SKM-1 treated with dmso at 0.1 percent for 144 hours (cell line): ENCODE measurements around the gene AKAP6.

Source experiments
- DNase-seq: peaks from one replicate; lab custom pipeline; 2025; ENCODE audit not compliant: unreplicated experiment; lab: John Stamatoyannopoulos, UW

AKAP6 gene

DNA sequence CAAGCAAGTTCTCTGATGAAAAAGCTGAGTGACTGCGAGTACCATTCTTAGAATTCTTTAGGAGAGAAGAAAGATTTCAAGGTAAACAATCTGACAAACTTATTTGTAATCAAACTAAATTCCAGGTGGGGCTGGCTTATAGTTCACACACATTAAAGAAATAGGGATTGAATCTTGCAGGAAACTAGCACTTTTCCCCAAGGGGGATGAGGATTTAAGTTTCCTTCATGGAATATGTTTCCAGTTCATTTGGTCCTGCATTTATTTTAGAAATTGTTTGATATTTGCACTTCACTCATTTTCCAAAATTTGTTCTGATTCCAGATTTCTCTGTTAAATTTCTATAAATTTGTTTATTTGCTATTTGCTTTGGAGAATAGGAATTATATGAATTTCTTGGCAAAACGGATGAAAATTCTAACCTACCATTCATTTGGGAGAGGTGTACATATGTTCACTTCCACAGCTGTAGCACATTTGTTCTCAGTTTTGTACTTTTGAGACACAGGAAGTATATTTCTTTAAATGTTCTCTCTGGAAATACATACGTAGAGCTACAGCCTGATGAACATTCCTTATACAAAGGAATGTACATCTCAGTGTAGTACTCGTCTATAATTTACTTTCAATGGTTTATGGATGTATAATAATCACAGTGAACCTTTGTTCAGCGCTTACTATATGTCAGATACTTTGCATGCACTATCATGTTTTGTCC, 145.5 kb downstream of the AKAP6 start:
- DNase-seq = no peak

GRCh38 chr14:32476532-32476931, 147.4 kb downstream of the AKAP6 start:
- no peak for DNase-seq

GRCh38 chr14:32477396-32477795, 148.3 kb downstream of the AKAP6 start:
- DNase-seq = no peak

DNA sequence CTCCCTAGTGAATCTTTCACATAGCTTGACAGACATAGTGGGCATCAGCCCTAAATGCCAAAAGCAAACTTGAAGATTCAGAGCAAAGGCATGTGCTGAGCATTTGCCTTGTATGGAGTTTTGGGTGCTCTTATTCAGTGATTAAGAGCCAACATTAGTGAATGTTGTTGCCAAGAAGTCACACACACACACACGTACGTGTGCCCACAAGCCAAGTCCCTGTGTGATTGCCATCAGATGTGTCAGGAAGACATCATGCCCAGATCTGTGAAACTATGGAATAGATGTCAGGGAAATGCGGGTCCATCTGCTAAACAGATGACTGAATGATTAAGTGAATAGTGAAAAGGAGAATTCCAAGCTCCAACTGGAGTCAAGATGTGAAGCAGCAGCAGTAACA, 149.0 kb downstream of the AKAP6 start:
- no peak for DNase-seq

DNA sequence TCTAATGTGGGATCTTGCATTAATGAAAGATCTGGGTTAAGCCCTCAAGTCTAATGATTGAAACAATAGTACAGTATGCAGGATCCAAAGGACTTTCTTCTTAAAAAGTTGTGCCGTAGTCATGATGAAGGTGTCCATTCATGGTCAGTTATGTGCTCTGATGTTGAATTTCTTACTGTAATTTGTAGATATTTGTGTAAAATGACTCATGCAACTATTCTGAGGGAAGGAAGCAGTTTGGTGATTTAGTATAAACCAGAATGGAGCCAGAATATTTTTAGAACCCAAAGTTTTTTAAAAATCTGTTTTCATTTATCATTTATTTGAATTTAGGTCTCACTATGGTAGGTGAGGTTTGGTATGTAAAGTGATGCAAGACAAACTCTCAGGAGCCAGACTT, 151.2 kb downstream of the AKAP6 start:
- DNase-seq = no peak

GRCh38 chr14:32481707-32482106, 152.6 kb downstream of the AKAP6 start:
- no peak for DNase-seq

DNA sequence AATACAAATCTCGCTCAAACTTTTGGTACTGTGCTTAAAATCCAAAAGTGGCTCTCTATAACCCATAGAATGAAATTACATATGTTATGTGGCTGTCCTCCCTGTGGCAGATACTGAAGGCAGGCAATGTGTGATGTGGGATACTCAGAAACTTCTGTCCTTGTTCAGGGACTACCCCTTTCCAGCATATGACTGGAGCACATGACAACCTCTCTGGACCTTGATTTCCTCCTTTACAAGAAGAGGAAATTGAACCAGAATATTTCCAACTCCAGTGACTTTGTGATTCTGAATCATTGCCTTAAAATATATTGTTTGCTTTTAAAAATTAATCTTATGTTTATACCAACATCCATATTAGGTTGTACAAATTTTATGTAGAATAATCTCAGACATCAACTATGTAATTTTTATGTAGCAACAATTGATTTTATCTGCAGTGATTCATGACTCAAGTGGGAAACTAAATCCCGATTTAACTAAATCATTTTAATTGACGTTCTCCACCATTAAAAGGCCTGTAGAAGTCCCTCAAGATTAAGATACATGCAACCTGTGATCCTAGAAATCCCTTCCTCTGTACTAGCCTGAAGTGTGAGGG, 162.4 kb downstream of the AKAP6 start:
- DNase-seq = no peak

DNA sequence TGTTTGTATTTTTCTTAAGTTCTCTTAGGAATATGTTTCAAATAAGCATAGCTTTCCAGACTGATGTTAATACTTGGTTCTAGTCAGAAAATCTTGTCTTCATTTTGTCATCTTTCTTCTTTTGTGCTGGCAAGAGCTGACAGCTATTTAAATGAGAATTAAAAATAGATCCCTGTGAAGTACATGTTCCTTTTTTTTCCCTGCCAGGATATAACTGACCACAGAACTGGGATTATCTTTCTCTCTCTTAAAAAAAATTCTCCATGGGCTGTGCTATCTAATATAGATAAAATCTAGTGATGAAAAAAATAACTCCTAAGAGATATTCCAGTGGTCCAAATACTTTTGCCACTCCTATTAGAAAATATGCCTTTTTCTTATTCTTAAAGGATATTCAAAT, 163.4 kb downstream of the AKAP6 start:
- DNase-seq = no peak

DNA sequence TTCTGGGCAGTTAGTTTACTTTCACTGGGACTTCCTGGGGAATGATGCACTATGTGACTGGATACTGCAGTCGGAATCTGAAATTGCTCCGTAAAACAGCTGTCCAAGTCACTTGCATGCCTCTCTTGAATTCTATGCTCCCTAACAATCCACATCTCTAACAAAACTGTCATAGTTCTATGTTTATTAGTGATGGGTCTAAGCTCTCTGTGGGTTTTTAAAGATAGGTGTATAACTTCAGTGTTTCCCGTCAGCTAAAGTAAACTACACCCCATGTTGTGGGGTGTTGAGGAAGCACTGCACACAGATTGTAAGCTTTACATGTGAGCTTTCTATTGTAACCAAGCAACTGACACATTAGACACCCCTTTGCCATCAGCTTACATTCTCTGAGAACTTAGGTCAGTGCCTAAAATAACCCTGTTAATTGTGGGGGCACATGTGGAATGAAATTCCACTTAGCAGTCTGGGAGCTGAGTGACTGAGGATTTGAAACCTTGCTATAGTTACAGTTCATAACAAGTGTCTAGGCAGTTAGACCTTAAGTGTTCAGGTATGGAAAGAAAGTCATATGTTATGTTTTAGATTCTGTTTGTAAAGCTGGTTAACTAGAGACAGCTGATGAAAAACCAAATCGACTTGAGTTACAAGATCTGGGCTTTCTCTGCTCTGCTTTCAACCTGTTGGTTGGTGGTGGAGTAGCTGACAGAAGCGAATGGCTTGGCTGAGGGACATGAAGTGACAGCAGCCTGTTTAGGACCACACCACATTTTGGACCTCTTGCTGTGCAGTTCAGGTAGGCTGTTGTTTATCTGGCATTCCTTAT, 165.7 kb downstream of the AKAP6 start:
- no peak for DNase-seq

DNA sequence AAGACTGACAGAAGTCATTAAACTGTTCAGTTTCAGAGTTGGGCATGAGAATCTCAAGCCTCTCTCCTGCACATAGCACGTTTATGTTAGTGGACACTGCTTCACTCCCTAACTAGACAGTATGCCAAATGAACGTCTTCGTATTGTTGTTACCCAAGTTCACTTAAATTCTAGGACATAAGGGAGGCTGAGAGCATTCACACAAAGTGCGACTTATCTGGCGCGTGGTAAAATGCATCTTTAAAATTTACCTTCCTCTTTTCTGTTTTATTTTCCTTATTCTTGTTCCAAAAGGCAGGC, 166.3 kb downstream of the AKAP6 start:
- DNase-seq = no peak

- no peak for DNase-seq
Measured at GRCh38 chr14:32497248-32497647, 168.2 kb downstream of the AKAP6 start.

DNA sequence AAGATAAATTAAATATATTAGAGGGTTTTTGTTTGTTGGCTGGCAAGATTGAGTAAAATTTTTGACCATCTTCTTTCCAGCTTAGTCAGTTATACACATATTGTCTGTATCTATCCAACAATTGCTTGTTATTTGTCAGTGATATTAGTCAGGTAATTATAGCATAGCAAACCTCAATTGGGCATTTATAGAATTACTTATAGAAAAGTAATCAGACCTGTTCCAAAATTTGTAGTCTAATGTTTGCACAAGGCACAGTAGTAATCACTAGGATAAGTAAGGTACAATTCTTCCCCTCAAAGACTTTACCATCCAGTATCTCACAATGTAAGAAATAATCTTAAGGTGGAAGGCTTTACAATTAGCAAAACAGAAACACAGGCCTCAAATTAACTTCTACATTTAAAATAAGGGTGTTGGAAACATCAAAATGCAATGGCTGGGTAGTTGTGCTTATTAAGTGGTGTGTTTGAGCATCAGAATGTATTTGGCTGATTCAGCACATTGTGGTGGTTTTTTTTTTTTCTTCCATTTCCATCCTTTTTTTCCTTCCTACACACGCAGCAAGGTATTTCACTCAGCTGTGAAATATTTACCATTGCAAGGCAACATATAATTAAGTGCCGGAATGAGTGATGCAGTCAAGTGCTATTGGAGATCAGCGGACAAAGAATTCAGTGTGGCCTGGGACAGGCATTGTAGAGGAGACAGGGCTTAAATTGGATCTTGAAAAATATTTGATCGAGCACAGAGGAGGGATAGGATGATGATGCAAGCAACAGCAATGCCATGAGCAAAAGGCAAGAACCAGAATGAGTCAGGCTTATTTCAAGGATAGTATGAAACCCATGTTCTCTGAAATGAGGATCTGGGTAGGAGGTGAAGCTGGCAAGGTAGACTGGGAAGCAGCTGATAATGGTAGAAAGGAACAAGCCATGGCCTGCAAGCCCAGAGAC, 178.2 kb downstream of the AKAP6 start:
- DNase-seq = no peak

DNA sequence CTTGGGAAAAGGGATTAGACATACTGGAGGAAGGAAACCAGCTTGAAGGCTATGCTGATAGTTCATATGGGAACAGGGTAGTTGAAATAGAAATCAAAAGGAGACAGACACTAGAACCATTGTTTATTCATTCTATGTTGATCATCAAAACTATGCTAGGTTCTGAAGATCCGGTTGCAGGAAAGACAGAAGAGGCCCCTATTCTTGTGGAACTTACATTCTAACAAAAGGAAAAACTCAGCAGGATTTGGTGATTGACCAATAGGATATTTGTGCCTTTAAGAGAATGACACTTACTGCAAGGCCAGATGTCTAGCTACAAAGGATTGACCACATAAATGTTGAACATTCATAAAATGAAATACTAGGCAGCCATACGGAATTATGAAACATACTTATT, 179.2 kb downstream of the AKAP6 start:
- no peak for DNase-seq

DNA sequence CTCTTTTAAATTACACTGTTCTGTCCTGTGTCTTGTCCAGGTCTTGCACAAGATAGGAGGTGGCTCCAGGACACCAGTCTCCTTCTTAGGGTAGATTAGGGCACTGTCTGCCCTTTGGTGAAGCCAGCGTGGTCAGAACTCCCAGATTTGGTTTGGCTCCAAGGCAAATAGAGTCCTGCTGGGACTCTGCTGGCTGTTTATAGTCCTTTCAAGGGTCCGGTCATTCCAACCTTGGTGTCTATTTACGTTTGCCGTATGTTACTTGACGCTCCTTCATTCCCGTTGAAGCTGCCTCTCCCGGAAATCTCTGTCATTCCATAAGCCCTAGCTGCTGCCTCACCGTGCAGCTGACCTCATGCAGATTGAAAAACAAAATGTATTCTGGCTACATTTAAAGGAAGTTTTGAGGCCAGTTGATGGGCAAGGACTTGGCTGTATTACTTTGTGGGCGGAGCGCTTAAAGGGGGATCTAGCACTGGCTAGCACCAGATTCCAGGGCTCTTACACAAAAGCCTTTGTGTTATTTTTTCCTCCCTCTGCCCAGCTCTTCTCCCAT, 180.6 kb downstream of the AKAP6 start:
- no peak for DNase-seq

DNA sequence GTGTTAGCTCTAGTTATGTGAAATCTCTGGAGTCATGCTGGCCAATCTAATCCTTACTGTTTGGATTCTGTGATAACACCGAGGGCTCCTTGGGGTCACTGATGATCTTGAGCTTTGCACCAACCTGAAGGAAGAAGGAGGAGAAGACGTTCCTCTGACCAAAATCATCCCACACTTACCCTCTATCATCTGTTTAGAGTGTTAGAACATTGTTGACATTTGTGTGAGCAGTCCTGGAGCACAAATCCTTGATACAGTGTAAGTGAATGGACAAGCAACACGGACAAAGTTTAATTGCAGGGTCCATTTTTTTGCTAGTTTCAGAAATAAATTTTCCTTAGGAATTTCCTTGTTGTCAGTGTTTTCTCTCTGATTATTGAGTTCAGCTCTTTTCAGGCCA, 181.7 kb downstream of the AKAP6 start:
- DNase-seq = no peak

DNA sequence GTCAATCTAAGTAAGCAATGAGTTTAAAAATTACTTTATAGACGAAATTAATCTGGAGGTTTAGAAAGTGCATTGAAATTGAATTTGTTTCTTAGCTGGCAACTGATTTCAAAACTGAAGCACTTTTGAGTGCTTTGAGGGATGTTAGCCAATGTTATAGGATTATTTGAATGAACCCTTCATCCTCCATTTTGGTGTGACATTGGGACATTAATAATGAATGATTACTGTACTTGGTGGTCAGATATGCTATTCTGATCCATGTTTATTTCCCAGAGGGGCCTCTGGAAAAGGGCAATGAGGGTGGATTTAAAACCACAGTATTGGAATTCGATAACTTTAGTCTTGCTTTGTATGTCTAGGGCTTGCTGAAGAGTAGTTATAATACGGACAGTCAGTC, 183.2 kb downstream of the AKAP6 start:
- DNase-seq = no peak

- DNase-seq = no peak
Measured at GRCh38 chr14:32512813-32513212, 183.7 kb downstream of the AKAP6 start.

- DNase-seq = no peak
Measured at GRCh38 chr14:32513571-32514009, 184.5 kb downstream of the AKAP6 start.

GRCh38 chr14:32514236-32514635, 185.1 kb downstream of the AKAP6 start:
- DNase-seq = no peak

- no peak for DNase-seq
Measured at GRCh38 chr14:32514681-32515080, 185.6 kb downstream of the AKAP6 start.
